DND-41 (cell line): ENCODE data around the gene MAP3K6.
A peak's percentile ranks its signal among the peaks of the same experiment; 100 is the strongest.

Experiments
- ATAC-seq: fragments of 200-7000 bp; cut with Tn5 transposase; 3 replicates; pipeline ENCODE4 v1.9.1; 2021; ENCODE audit warnings: low read depth; ENCODE audit not compliant: insufficient read depth
- DNase-seq: peaks from one replicate; pipeline ENCODE4 v3.0.0-alpha.2; 2020
- H2AFZ ChIP-seq: 2 replicates; pipeline ENCODE4 v1.6.0; 2012; ENCODE audit warnings: low read depth, low read length
- H3K27ac ChIP-seq: 2 replicates; pipeline ENCODE4 v1.5.1; 2012; ENCODE audit warnings: low read length, inconsistent platforms
- H3K27me3 ChIP-seq: fragments of 200-600 bp; sonication (generic); 2 replicates; pipeline ENCODE4 v1.6.0; 2012; ENCODE audit warnings: low read length, mild to moderate bottlenecking, inconsistent platforms; ENCODE audit not compliant: insufficient read depth, poor library complexity
- H3K36me3 ChIP-seq: 2 replicates; pipeline ENCODE4 v1.5.1; 2012; ENCODE audit warnings: low read length, inconsistent platforms; ENCODE audit not compliant: insufficient read depth
- H3K4me1 ChIP-seq: 2 replicates; pipeline ENCODE4 v1.5.1; 2012; ENCODE audit warnings: mild to moderate bottlenecking, low read length; ENCODE audit not compliant: insufficient read depth
- H3K4me2 ChIP-seq: 2 replicates; pipeline ENCODE4 v1.6.0; 2012; ENCODE audit warnings: mild to moderate bottlenecking, moderate library complexity, low read length, inconsistent platforms; ENCODE audit not compliant: insufficient read depth
- H3K4me3 ChIP-seq, 2 experiments: fragments of 200-600 bp in 1 of 2; shearing (Covaris generic) in 1 of 2; 2 replicates each; pipeline ENCODE4 v1.5.1; 2012 to 2016; ENCODE audit warnings: inconsistent platforms in 2 of 2, low read length in 2 of 2, mild to moderate bottlenecking in 2 of 2, low read depth in 1 of 2, moderate library complexity in 1 of 2
- H3K79me2 ChIP-seq: 2 replicates; pipeline ENCODE4 v1.6.0; 2012; ENCODE audit warnings: low read length, inconsistent platforms; ENCODE audit not compliant: insufficient read depth
- H3K9ac ChIP-seq: 2 replicates; pipeline ENCODE4 v1.6.0; 2012; ENCODE audit warnings: low read depth, mild to moderate bottlenecking, inconsistent platforms, low read length, moderate library complexity
- H3K9me3 ChIP-seq: 2 replicates; pipeline ENCODE4 v1.5.1; 2012; ENCODE audit warnings: low read length, moderate library complexity, mild to moderate bottlenecking, inconsistent platforms; ENCODE audit not compliant: insufficient read depth, severe bottlenecking
- H4K20me1 ChIP-seq: 2 replicates; pipeline ENCODE4 v1.6.0; 2012; ENCODE audit warnings: low read length; ENCODE audit not compliant: insufficient read depth
- CTCF ChIP-seq: IDR thresholded peaks from 2 replicates; pipeline ENCODE4 v1.5.1; 2012; ENCODE audit warnings: borderline replicate concordance, low read length, moderate library complexity, mild to moderate bottlenecking; ENCODE audit not compliant: poor library complexity, severe bottlenecking; ENCODE audit errors: extremely low read depth
- EZH2 ChIP-seq: IDR thresholded peaks from 3 replicates; pipeline ENCODE4 v1.6.1; 2012; ENCODE audit warnings: borderline replicate concordance, low read depth, mild to moderate bottlenecking, moderate library complexity, low read length, inconsistent platforms; ENCODE audit not compliant: severe bottlenecking

Gene MAP3K6

GRCh38 chr1:27331426-27331825, 35.3 kb downstream of the MAP3K6 start:
- no peak overlapping the region for H3K4me3 ChIP-seq
- H3K36me3 ChIP-seq: peaks cover 89% of the 10 kb centered on the region
- H3K4me2 ChIP-seq: no peak overlapping the region
- H3K79me2 ChIP-seq: peaks cover 32% of the 10 kb centered on the region
- H3K27me3 ChIP-seq: no peaks in the 10 kb centered on the region
- TF ChIP-seq EZH2 (no peak), CTCF (no peak)
- peaks cover 41% of the 10 kb centered on the region for H4K20me1 ChIP-seq
- no peak overlapping the region for H3K27ac ChIP-seq
- no peaks in the 10 kb centered on the region for H3K4me1 ChIP-seq
- ATAC-seq: no peak
- DNase-seq: no peak
- H2AFZ ChIP-seq: no peak overlapping the region
- H3K9ac ChIP-seq: no peak overlapping the region
- no peaks in the 10 kb centered on the region for H3K9me3 ChIP-seq

- H3K79me2 ChIP-seq: peaks cover 39% of the 10 kb centered on the region
- no peak for TF ChIP-seq CTCF
- no peak for TF ChIP-seq EZH2
- no peak overlapping the region for H2AFZ ChIP-seq
- H3K27me3 ChIP-seq: no peaks in the 10 kb centered on the region
- no peak overlapping the region for H3K4me3 ChIP-seq
- H3K4me1 ChIP-seq: peaks cover 3% of the 10 kb centered on the region; the same call in 1 of the 2 replicates
- no peak overlapping the region for H3K4me2 ChIP-seq
- H3K36me3 ChIP-seq: peaks cover 89% of the 10 kb centered on the region
- no peak overlapping the region for H3K9ac ChIP-seq
- ATAC-seq (no peak), DNase-seq (no peak)
- no peaks in the 10 kb centered on the region for H3K9me3 ChIP-seq
- no peak overlapping the region for H3K27ac ChIP-seq
- peaks cover 41% of the 10 kb centered on the region for H4K20me1 ChIP-seq
Measured at GRCh38 chr1:27330786-27331185, 36.0 kb downstream of the MAP3K6 start.

GRCh38 chr1:27327964-27328363, 38.8 kb downstream of the MAP3K6 start:
- no peak overlapping the region for H3K9ac ChIP-seq
- H4K20me1 ChIP-seq: peaks cover 53% of the 10 kb centered on the region
- H3K79me2 ChIP-seq: peaks cover 66% of the 10 kb centered on the region

More at GRCh38 chr1:27327964-27328363, 38.8 kb downstream of the MAP3K6 start:
- TF ChIP-seq CTCF: no peak
- Histone ChIP-seq H3K9me3 (no peaks in the 10 kb centered on the region), H2AFZ (no peak overlapping the region), H3K36me3 (peaks cover 81% of the 10 kb centered on the region), H3K4me2 (peak overlapping the region; percentile 17; the same call in 1 of the 2 replicates), H3K4me3 (no peak overlapping the region), H3K4me1 (peaks cover 30% of the 10 kb centered on the region), H3K27me3 (no peaks in the 10 kb centered on the region), H3K27ac (no peak overlapping the region)
- DNase-seq (no peak), ATAC-seq (no peak)
